GM19043 (cell line): ENCODE measurements around the gene CBLL1.
A peak's percentile ranks its signal among the peaks of the same experiment; 100 is the strongest.

Source experiments
- ATAC-seq: cut with Tn5 transposase; IDR thresholded peaks from one replicate; pipeline ENCODE4 v1.9.1; 2021; ENCODE audit warnings: low read depth; ENCODE audit not compliant: unreplicated experiment

Gene CBLL1

DNA sequence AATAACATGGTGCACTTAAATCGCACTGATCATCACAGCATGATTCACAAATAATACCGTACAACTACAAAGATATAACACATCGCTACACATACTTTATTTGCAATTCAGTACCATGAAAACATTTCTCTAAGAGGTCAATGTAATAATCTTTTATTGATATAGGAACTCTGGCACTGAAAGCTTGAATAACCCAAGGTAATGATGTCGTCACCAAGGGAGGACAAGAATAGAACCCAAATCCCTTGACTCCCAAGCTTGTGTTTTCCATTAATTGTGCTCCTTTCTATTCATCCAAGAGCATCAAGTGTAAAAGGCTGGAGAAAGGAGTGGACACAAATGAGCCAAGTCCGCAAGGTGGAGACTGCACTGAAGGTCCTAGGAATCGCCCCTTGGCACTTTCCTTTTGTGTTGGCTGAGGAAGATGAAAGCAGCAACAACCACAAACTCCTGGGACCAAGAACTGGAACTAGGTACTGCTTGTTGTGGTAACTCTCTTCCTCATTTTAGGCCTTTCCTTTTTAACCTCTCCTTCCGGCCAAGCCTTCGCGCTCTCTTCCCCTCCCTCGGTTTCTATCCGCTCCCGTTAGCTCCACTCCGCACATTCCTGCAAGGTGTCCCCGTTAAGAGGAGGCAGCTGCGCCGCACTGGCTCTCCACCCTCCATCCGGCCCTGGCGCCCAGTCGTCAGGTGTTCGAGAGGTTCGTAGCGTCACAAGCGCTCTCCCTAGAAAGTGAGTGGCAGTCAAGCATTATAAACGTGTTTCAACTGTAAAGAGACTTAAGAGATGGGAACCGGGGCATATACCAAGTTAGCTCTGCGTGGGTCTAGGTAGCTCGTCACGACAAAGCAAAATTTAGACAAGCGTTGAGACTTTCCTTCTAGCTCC is 1.0 kb upstream of the CBLL1 start:
- peak; percentile 29 for ATAC-seq

- peak; percentile 28 for ATAC-seq
Observed at GRCh38 chr7:107744345-107744750, 406 bp downstream of the CBLL1 start.

DNA sequence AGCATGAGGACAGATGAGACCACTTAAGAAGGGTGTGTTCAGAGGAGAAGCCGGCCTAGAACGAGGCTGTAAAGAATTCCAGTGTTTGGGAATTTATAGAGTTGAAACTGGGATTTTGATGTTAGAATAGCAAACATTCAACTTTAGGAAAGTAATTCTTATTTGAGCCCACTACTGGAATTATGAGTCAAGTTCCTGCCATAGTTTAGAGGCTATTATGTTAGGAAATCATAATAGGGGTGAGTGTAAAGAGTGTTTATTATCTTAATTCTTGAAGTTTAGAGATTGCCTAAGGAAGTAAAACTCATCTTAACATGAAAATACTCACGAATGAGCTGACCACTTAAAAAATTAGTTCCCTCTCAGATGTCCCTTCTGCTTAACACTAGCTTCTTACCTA is 2.1 kb downstream of the CBLL1 start:
- no peak for ATAC-seq

GRCh38 chr7:107751113-107751512 is 7.2 kb downstream of the CBLL1 start:
- ATAC-seq: no peak

GRCh38 chr7:107754642-107755041 is 10.7 kb downstream of the CBLL1 start:
- ATAC-seq: no peak

- no peak for ATAC-seq
Observed at GRCh38 chr7:107758667-107759066, 14.7 kb downstream of the CBLL1 start.

GRCh38 chr7:107767391-107767790 is 23.4 kb downstream of the CBLL1 start:
- no peak for ATAC-seq

- no peak for ATAC-seq
Observed at GRCh38 chr7:107768263-107768662, 24.3 kb downstream of the CBLL1 start.

GRCh38 chr7:107773027-107773426 is 29.1 kb downstream of the CBLL1 start:
- ATAC-seq: no peak

DNA sequence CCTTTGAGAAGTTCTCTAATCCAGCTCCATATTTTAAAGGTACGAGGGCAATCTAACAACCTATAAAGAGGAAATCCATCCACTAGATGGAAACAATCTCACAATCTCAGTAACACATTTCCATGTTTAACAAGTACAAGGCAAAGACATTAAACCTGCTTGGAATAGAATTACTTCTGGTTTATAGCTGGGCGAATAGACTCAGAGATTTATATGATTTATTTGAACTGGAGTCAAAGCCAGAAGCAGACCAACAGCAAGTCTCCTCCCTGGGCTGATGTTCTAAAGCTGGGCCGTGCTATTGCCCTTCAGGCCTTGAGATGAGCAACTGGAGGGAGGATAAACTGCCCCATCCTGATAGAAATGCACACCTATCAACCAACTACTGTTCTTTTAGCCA is 33.8 kb downstream of the CBLL1 start:
- no peak for ATAC-seq

GRCh38 chr7:107778283-107778682 is 34.3 kb downstream of the CBLL1 start:
- ATAC-seq: no peak

DNA sequence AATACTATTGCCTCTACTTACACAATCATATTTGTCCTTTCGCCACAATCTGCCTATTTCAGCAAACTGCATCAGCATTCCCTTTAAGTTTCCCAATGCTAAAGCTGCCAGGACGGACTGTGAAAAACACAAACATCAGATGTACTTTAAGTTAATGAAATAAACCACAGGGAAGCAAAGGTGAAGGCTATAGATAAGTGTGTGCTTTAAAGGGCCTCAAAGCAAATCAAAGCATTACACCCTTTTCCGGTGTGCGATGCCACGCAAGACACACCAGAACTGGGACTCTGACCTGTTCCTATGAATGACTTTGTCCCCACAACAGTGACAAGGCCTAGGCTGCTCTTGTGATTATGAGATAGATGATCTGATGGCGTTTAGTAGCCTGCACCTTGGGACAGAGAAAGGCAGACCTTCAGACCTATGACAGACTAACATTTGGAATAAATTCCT is 35.7 kb downstream of the CBLL1 start:
- ATAC-seq: no peak

GRCh38 chr7:107782374-107782773 is 38.4 kb downstream of the CBLL1 start:
- no peak for ATAC-seq

GRCh38 chr7:107783648-107784047 is 39.7 kb downstream of the CBLL1 start:
- no peak for ATAC-seq

GRCh38 chr7:107785170-107785569 is 41.2 kb downstream of the CBLL1 start:
- no peak for ATAC-seq

GRCh38 chr7:107785926-107786325 is 42.0 kb downstream of the CBLL1 start:
- no peak for ATAC-seq

DNA sequence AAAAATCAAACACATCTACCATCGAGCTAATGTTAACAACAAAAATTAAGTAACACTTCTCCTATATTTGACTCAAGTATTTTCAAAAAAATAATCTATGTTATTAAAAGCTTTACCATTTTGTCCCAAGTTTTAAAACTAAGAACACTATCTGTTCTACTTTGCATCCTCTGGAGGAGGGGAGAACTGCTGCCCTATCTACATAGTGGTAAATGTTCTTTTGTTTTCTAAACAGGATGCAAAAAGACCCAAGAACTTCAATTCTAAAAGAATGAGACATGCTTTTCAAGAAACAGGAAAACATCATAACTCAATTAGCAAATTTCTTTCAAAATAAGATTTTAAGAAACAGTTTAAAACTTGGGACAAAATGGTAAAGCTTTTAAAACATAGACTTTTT is 44.3 kb downstream of the CBLL1 start:
- no peak for ATAC-seq

DNA sequence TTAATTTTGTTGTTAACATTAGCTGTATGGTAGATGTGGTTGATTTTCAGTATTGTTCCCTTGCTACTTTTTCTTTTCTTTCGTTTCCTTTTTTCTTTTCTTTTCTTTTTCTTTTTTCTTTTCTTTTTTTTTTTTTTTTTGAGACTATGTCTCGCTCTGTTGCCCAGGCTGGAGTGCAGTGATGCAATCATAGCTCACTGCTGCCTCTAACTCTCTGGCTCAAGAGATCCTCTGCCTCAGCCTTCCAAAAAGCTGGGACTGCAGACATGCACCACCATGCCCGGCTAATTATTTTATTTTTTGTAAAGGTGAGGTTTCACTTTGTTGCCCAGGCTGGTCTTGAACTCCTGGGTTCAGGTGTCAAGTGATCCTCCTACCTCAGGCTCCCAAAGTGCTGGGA is 44.7 kb downstream of the CBLL1 start:
- ATAC-seq: no peak

DNA sequence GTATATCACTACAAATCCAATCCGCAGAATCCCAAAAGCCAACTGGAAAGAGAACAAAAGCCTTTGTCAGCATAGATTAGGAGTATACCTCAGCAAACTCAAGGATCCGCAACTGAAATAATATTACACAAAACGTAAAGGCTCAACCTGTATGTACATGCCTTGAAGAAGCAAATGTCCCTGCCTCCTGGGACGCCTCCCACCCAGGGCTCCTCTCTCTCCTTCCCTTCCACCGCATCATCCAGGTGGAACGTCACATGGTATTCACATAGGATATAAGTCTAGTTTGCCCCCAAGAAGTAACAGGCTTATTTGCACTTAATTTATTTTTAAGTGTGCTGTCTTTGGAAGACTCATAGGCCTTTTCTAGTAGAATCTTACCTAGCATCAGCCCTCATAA is 45.7 kb downstream of the CBLL1 start:
- ATAC-seq: no peak

DNA sequence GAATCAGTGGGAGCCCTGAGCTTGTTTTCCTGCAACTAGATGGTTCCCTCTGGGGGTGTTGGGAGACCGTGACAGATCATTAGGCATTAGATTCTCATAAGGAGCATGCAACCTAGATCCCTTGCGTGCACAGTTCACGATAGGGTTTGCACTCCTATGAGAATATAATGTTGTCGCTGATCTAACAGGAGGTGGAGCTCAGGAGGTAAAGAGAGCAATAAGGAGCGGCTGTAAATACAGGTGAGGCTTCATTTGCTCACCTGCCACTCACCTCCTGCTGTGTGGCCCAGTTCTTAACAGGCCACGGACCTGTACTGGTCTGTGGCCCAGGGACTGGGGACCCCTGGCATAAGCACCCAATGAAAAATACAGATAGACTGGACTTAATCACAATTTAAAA is 48.4 kb downstream of the CBLL1 start:
- ATAC-seq: no peak

GRCh38 chr7:107799647-107800264 is 55.8 kb downstream of the CBLL1 start:
- no peak for ATAC-seq

DNA sequence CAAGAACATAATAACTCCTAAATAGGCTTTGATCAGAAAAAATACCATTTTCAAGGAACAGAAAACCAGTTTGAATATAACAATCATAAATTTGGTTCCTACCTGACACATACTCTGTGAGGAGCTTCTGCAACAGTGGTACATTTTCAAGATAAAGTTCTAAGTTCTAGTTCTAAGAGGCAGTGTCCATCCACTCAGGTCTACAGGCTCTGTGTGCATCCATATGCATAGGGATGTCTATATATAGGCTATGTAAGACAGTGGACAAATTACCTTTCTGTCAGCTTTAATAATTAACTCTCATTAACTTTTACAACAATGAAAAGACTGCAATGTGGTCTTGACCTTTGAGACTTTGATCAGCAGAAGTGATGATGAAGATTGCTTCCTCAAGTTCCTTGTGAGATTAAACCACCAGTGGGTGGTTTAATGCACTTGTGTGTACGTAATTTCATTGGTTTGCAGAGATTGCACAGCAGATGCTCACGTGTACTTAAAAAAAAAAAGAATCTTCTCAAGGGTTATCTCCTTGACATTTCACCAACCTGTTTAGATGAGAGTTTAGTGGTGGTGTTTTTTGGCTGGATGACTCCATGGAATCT is 59.2 kb downstream of the CBLL1 start, which contains the start of gene SLC26A3:
Gene SLC26A3 (minus strand): TSS at position 215 of the 602 bp plus-strand sequence. CDS start 8,714 bp downstream, outside the sequence.
- no peak for ATAC-seq
